HepG2 (cell line): Measurements from ENCODE around the gene VDAC1. TPM values are rescaled to one million over a fixed set of nuclear protein-coding genes. Genes with fewer than 3 reads are reported as not detected.

Experiments
- ATF7 ChIP-seq, 2 experiments: fragments of 450-650 bp in 1 of 2; sonication (generic) in 1 of 2; formaldehyde crosslinking in 1 of 2; IDR thresholded peaks; 2 replicates each; pipeline versions ENCODE4 v1.4.0 to v1.6.1; 2016 to 2020; ENCODE audit warnings: antibody characterized with exemption in 1 of 2, mild to moderate bottlenecking in 1 of 2, missing genetic modification reagents in 1 of 2
- BORCS8-MEF2B ChIP-seq: sonication (generic); formaldehyde crosslinking; IDR thresholded peaks from 2 replicates; pipeline ENCODE4 v1.8.0; 2022; ENCODE audit warnings: mild to moderate bottlenecking, missing genetic modification reagents
- CENPT ChIP-seq: sonication (generic); formaldehyde crosslinking; IDR thresholded peaks from 2 replicates; pipeline ENCODE4 v1.8.0; 2022; ENCODE audit warnings: low read depth, mild to moderate bottlenecking, moderate library complexity, missing genetic modification reagents
- ELF3 ChIP-seq: IDR thresholded peaks from 2 replicates; pipeline ENCODE4 v1.6.1; 2016; ENCODE audit warnings: missing genetic modification reagents, missing compliant biosample characterization
- FOXO4 ChIP-seq: sonication (generic); formaldehyde crosslinking; conservative IDR thresholded peaks from 2 replicates; pipeline ENCODE4 v1.8.1; 2023; ENCODE audit warnings: missing genetic modification reagents
- PBX2 ChIP-seq: IDR thresholded peaks from 2 replicates; pipeline ENCODE4 v1.6.1; 2016; ENCODE audit warnings: control low read depth
- TCF12 ChIP-seq, 2 experiments: fragments of 450-650 bp in 1 of 2; sonication (generic) in 1 of 2; formaldehyde crosslinking in 1 of 2; IDR thresholded peaks; 2 replicates each; pipeline versions ENCODE4 v1.6.1 to v1.8.0; 2017 to 2022; ENCODE audit warnings: antibody characterized with exemption in 1 of 2, mild to moderate bottlenecking in 1 of 2, missing genetic modification reagents in 1 of 2, moderate library complexity in 1 of 2
- ZFP37 ChIP-seq: sonication (generic); formaldehyde crosslinking; IDR thresholded peaks from 2 replicates; pipeline ENCODE4 v1.4.0; 2020; ENCODE audit warnings: missing genetic modification reagents, borderline replicate concordance
- ZNF318 ChIP-seq: sonication (generic); formaldehyde crosslinking; IDR thresholded peaks from 2 replicates; pipeline ENCODE4 v1.4.0; 2020; ENCODE audit warnings: mild to moderate bottlenecking, missing genetic modification reagents
- ZNF460 ChIP-seq: sonication (generic); formaldehyde crosslinking; IDR thresholded peaks from 2 replicates; pipeline ENCODE4 v1.5.1; 2020; ENCODE audit warnings: missing genetic modification reagents, mild to moderate bottlenecking, borderline replicate concordance
- ZNF841 ChIP-seq: sonication (generic); formaldehyde crosslinking; IDR thresholded peaks from 2 replicates; pipeline ENCODE4 v1.8.1; 2023; ENCODE audit warnings: missing genetic modification reagents, borderline replicate concordance
- polyA plus RNA-seq, 8 experiments: library from polyadenylated mRNA; depleted of rRNA in 3 of 8; stranded (reverse) in 7 of 8; unstranded in 1 of 8; fragments of >200 nt; fragmentation: Illumina TruSeq in 4 of 8; extraction: Trizol in 4 of 8; gene quantifications; 2 replicates each; pipeline versions ENCODE4 v1.2.1 to v1.2.3, GENCODE V29; 2011 to 2016; ENCODE audit warnings: low read depth in 4 of 8, missing spikeins in 1 of 8, mixed read lengths in 1 of 8; ENCODE audit not compliant: insufficient read depth in 1 of 8
- total RNA-seq, 5 experiments: library from RNA; depleted of rRNA; stranded (reverse); fragments of >200 nt; fragmentation: Illumina TruSeq; extraction: Trizol; gene quantifications; 2 replicates each; pipeline ENCODE4 v1.2.3, GENCODE V29; 2016; ENCODE audit warnings: low read depth in 1 of 5
- TF ChIP-seq, protein P1 (sequence below): sonication (generic); formaldehyde crosslinking; IDR thresholded peaks from 2 replicates; pipeline ENCODE4 v1.4.0; 2020; ENCODE audit warnings: missing genetic modification reagents, borderline replicate concordance

The VDAC1 gene
- total and polyA plus RNA-seq, 2 of the 13 experiments (the other 11 are each of a cell fraction or from before 2014, with no cell fraction given): 112 to 380 TPM

DNA sequence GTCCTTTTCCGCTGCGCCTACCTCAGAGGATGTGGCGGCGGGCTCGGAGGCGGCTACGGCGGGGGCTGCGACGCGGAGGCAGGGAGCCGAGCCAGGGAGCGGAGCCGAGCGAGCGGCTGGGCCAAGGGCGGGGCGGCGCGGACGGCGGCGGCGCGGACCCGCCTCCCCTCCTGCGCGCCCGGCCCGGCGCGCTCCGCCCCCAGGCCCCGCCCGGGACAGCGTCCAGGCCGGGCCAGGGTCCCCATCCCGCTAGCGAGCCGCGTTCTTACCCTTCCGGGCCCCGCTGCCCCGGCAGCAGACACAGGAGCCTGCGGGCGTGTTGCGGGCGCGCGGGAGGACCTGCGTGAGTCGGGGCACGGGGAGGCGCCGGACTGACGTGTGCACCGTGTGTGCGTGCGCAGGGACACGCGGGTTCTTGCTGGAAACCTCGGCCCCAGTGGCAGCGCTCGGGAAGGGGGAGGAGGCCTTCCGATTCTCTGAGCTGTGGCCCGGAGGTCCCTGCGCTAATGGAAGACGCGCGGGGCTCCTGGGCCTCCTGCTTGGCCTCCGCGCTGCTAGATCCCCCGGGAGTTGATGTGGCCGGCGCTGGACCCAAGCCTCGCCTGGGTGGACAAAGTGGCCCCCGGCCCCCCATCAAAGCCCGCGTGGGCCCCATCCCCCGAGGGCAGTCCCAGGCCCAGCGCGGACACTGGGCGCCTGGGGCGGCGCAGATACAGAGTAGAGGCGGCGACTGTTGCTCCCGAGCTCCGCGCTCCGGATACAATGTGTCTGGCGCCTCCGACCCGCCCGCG, at the start of gene VDAC1 (continued):
- TF ChIP-seq ZNF460: no peak
- TF ChIP-seq FOXO4: no peak
- TF ChIP-seq ATF7 (IDR thresholded peaks at IDR 0.05): no peak
- no peak for TF ChIP-seq ATF7 (CRISPR knock-in tag; IDR thresholded peaks at IDR 0.05)
- TF ChIP-seq, protein P1, sequence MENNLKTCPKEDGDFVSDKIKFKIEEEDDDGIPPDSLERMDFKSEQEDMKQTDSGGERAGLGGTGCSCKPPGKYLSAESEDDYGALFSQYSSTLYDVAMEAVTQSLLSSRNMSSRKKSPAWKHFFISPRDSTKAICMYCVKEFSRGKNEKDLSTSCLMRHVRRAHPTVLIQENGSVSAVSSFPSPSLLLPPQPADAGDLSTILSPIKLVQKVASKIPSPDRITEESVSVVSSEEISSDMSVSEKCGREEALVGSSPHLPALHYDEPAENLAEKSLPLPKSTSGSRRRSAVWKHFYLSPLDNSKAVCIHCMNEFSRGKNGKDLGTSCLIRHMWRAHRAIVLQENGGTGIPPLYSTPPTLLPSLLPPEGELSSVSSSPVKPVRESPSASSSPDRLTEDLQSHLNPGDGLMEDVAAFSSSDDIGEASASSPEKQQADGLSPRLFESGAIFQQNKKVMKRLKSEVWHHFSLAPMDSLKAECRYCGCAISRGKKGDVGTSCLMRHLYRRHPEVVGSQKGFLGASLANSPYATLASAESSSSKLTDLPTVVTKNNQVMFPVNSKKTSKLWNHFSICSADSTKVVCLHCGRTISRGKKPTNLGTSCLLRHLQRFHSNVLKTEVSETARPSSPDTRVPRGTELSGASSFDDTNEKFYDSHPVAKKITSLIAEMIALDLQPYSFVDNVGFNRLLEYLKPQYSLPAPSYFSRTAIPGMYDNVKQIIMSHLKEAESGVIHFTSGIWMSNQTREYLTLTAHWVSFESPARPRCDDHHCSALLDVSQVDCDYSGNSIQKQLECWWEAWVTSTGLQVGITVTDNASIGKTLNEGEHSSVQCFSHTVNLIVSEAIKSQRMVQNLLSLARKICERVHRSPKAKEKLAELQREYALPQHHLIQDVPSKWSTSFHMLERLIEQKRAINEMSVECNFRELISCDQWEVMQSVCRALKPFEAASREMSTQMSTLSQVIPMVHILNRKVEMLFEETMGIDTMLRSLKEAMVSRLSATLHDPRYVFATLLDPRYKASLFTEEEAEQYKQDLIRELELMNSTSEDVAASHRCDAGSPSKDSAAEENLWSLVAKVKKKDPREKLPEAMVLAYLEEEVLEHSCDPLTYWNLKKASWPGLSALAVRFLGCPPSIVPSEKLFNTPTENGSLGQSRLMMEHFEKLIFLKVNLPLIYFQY (CRISPR knock-in tag): peak; percentile 94; the same call in 1 of the 2 replicates
- TF ChIP-seq CENPT: 0 out of 2 replicates have a peak, but pooled peaks have one; percentile 47
- TF ChIP-seq ELF3 (CRISPR knock-in tag): no peak
- no peak for TF ChIP-seq TCF12 (IDR thresholded peaks at IDR 0.05)
- TF ChIP-seq TCF12 (CRISPR knock-in tag; IDR thresholded peaks at IDR 0.05): no peak
- TF ChIP-seq ZNF841: peak; percentile 86
- no peak for TF ChIP-seq ZNF318
- TF ChIP-seq ZFP37: no peak
- TF ChIP-seq BORCS8-MEF2B (CRISPR knock-in tag): peak; percentile 78
- TF ChIP-seq PBX2 (CRISPR knock-in tag): no peak
